IPS-15b (cell line): ENCODE results near the gene FOXP4.

Experiments
- H3K27me3 ChIP-seq: one replicate; pipeline ENCODE4 v1.6.1; 2013; ENCODE audit warnings: low read length; ENCODE audit not compliant: control insufficient read depth, insufficient read depth
- H3K36me3 ChIP-seq: one replicate; pipeline ENCODE4 v1.6.1; 2013; ENCODE audit warnings: low read length; ENCODE audit not compliant: control insufficient read depth, insufficient read depth
- H3K4me1 ChIP-seq: one replicate; pipeline ENCODE4 v1.6.1; 2013; ENCODE audit warnings: mild to moderate bottlenecking, low read length; ENCODE audit not compliant: control insufficient read depth, insufficient read depth
- H3K4me3 ChIP-seq: one replicate; pipeline ENCODE4 v1.5.1; 2013; ENCODE audit warnings: low read depth, low read length
- H3K9ac ChIP-seq: one replicate; pipeline ENCODE4 v1.6.1; 2013; ENCODE audit warnings: low read depth, mild to moderate bottlenecking, low read length
- H3K9me3 ChIP-seq: one replicate; pipeline ENCODE4 v1.6.1; 2013; ENCODE audit warnings: mild to moderate bottlenecking, low read length; ENCODE audit not compliant: control insufficient read depth, insufficient read depth

FOXP4 gene

DNA sequence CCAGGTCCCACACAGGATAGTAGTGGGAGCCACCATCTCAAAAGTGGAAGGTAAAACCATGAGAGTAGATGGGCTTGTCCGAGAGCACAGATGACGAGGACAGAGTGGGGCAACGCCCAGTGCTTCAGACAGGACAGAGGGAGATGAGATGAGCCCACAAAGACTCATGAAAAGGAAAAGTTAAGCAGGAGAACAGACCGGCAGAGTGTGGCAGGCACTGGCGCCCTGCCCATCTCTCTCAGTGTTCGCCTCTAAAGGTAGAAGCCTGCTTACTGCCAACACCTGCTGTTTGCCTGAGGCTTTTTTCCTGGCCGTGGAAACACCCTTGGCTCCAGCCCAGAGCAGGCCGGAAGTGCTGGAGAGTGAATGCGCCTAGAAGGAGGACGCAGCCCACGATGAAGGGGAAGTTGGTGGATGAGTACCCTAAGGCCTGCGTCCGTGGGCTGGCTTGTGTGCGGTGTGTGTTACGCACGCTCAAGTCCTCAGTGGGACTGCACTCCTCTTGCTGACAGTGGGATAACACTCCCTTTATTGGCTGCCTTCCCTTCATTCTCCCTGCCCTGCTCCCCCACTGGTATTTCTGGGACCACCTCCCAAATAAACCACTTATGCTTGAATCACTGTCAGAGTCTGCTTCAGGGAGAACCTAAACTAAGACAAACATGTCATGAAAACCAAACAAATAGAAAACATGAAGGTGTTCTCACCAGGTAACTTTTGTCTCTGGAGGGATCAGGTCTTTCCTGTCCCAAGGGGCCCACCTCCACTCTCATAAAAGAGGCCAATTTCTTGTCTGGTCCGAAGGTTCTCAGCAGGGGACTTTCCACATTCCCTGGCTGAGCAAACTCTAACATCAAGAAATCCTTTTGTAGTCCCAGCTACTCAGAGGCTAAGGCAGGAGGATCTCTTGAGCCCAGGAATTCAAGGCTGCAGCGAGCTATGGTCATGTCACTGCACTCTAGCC is 9.1 kb upstream of the FOXP4 start:
- H3K27me3 ChIP-seq = peaks cover 58% of the 10 kb centered on the region
- no peaks in the 10 kb centered on the region for H3K4me1 ChIP-seq
- H3K9ac ChIP-seq = no peak overlapping the region
- H3K4me3 ChIP-seq = no peak overlapping the region
- no peaks in the 10 kb centered on the region for H3K36me3 ChIP-seq
- no peaks in the 10 kb centered on the region for H3K9me3 ChIP-seq

DNA sequence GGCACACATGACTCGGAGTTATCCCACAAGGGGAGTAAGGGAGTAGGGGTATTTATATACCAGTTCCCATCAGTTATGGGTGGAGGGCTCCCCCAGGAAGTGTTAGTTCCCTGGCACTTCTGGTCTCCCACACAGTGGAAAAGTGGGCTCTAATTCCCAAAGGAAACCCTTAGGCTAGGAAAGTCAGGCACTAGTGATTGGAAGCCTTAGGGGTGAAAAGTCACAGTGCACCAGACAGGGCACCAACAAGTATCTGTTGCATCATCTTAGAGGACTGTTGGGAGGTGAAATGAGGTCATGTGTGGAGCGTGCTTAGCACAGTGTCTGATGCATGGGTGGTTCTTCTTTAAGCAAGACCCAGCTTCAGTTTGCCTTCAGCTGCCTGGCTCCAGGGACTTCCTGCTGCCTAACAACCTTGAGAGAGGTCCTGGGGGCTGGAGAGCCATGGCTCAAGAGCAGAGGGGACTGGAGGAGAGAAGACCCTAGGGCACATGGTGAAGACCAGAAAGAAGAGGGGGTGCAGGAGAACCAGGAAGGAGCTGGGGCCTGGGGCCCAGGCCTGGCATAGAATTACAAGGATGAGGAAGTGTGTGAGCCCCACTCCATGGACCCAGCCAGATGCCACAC is 7.5 kb upstream of the FOXP4 start:
- no peak overlapping the region for H3K4me3 ChIP-seq
- H3K4me1 ChIP-seq = no peaks in the 10 kb centered on the region
- H3K27me3 ChIP-seq = peaks cover 67% of the 10 kb centered on the region
- no peaks in the 10 kb centered on the region for H3K9me3 ChIP-seq
- no peak overlapping the region for H3K9ac ChIP-seq
- no peaks in the 10 kb centered on the region for H3K36me3 ChIP-seq

DNA sequence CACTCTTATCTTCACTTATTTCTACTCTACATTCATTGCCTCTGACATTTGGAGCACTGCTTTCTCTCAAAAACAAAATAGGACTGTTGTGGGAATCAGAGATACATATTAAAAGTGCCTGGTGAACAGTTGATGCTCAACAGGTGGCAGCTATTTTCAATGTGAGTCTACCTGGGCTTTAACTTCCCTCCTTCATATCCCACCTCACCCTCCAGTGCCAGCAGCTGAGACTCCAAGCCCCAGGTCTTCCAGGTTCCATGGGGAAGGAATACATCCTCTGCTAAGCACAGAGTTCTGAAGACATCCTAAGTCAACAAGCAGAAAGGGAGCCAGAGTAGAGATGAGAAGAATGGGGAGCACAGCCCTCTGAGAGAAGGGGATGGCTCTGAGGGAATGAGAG is 7.0 kb upstream of the FOXP4 start:
- Histone ChIP-seq H3K9ac (no peak overlapping the region), H3K27me3 (peaks cover 73% of the 10 kb centered on the region), H3K9me3 (no peaks in the 10 kb centered on the region), H3K36me3 (no peaks in the 10 kb centered on the region), H3K4me3 (no peak overlapping the region), H3K4me1 (no peaks in the 10 kb centered on the region)

DNA sequence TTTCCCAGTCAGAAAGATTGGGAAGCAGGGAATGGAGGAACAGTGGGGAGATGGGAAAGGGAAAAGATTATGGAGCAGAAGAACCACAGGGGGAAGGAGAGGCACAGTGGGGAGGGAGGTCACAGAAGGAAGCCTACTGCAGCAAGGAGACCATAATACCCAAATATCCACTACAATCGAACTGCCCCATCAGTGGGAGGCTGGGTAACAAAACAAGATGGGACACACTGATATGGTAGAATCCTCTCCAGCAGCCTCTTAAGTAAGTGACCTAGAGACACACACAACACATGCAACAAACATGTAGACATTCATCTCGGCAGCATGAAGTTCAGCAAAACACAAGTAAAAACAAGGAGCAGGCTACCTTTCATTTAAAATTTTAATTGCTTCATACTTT is 4.8 kb upstream of the FOXP4 start:
- H3K27me3 ChIP-seq = peaks cover 73% of the 10 kb centered on the region

DNA sequence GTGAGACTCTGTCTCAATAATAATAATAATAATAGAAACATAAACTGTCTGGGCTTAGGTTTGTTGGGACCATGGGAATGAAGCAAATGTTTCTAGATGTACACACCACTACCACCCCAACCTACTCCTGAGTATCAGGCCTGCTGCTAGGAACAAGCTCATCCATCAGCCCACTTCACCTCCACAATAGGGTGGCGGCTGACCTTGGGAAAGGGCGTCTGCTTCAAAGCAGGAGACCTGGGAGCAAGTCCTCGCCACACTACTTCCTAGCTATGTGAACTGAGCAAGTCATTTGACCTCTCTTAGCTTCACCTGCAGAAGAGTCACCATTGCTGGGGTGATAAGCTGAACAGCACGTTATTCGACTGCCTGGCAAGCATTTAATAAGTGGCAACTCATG is 3.1 kb upstream of the FOXP4 start:
- H3K9me3 ChIP-seq = no peaks in the 10 kb centered on the region
- H3K27me3 ChIP-seq = peaks cover 73% of the 10 kb centered on the region
- H3K4me1 ChIP-seq = peaks cover 7% of the 10 kb centered on the region
- H3K9ac ChIP-seq = no peak overlapping the region
- no peak overlapping the region for H3K4me3 ChIP-seq
- H3K36me3 ChIP-seq = no peaks in the 10 kb centered on the region

More for the DNA sequence above, 4.8 kb upstream of the FOXP4 start:
- Histone ChIP-seq H3K9me3 (no peaks in the 10 kb centered on the region), H3K4me1 (peaks cover 7% of the 10 kb centered on the region), H3K4me3 (no peak overlapping the region), H3K9ac (no peak overlapping the region), H3K36me3 (no peaks in the 10 kb centered on the region)

DNA sequence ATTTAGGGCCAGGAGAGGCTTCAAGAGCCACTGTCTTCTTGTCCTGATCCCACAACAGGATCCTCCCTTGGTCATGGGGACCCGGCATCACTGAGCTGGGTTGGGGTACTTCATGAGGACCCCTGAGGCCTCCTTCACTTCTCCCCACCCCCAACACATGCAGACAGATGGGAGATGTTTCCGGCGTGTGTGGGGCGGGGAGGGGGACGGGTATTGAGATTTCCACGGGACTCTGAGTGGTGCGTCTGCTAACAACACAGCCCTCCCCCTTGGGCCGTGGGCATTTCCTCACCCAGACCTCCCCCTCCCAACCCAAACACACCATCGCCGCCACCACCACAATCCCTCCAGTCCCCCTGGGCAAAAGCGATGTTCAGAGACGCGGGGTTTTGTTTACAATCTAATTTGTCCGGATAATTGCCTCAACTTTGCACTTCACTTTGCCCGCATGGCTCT is 906 bp upstream of the FOXP4 start:
- no peak overlapping the region for H3K9ac ChIP-seq
- H3K4me1 ChIP-seq = peaks cover 22% of the 10 kb centered on the region
- peaks cover 73% of the 10 kb centered on the region for H3K27me3 ChIP-seq
- H3K9me3 ChIP-seq = no peaks in the 10 kb centered on the region
- no peaks in the 10 kb centered on the region for H3K36me3 ChIP-seq
- H3K4me3 ChIP-seq = peak overlapping the region; percentile 80

DNA sequence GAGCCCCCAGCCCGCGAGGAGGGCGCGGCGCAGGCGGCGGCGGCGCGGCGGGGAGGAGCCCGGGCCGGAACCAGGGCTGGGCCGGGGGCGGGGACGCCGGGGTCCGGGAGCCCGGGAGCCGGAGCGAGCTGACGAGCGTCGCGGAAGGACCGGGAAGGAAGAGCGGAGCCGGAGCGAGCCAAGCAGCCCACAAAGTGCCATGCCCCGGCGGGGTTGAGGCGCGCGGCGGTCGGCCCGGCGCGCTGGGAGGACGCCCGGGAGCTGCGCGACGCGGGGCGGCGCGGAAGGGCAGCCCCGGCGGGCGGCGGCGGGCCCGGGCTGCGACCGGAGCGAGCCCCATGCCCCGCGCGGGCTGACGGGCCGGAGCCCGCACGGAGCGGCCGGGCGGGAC is 289 bp downstream of the FOXP4 start:
- Histone ChIP-seq H3K9ac (no peak overlapping the region), H3K27me3 (peaks cover 74% of the 10 kb centered on the region)

DNA sequence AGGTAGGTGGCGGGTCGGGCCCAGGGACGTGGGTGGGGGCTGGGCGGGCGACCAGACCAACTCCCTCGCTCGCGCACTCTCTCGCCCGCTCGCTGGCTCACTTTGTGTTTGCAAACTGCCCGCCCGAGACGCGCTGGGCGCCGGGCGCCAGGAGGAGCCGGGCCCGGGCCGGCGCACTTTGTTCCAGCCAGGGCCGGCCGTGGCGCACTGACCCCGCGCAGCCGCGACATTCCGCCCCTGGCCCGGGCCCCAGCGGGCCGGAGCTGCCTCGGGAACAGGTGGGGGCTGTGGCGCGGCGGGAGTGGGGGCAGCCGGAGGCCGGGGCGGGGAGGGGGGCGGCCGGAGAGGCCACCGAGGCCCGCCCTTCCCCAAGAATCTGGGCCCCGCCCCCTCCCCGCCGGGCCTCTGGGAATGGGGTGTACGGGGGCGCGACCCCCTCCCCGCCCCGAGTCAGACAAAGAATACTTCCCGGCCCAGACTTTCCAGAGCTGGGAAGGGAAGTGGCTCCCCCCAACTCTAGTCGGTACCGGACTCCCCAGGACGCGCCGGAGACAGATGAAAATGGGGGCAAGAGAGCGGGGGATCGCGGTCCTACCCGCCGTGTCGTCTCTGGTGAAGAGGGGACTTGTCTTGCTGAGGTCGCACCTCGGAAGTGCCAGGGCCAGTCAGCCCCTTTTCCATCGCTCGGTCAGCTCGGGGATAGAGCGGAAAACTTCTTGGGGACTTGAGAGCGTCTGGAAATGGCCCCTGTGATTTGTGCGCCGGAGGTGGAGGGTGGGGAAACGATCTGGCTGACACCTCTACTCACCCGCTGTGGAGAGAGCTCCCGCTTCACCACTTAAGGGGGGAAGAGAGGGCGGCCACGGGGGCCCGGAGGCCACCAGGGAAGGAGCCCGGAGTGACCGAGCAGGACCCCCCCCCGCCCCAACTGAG is 951 bp downstream of the FOXP4 start:
- Histone ChIP-seq H3K9me3 (no peaks in the 10 kb centered on the region), H3K4me1 (peaks cover 32% of the 10 kb centered on the region), H3K4me3 (peak overlapping the region; percentile 77), H3K9ac (no peak overlapping the region), H3K27me3 (peaks cover 79% of the 10 kb centered on the region), H3K36me3 (peaks cover 8% of the 10 kb centered on the region)

More for the DNA sequence above, 289 bp downstream of the FOXP4 start:
- no peaks in the 10 kb centered on the region for H3K9me3 ChIP-seq
- peaks cover 28% of the 10 kb centered on the region for H3K4me1 ChIP-seq
- peaks cover 6% of the 10 kb centered on the region for H3K36me3 ChIP-seq
- H3K4me3 ChIP-seq = peak overlapping the region; percentile 77

DNA sequence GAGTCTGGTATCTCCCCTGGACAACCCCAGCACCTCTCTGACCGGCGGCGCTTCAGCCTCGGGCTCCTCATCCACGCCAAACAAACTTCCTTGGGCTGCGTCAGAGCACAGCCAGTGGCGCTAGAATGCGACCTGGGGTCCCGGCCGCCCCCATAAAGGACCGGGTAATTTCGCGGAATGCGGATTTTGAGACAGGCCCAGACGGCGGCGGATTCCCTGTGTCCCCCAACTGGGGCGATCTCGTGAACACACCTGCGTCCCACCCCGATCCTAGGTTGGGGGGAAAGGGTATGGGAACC is 1.6 kb downstream of the FOXP4 start:
- H3K4me1 ChIP-seq = peaks cover 38% of the 10 kb centered on the region
- H3K36me3 ChIP-seq = peaks cover 8% of the 10 kb centered on the region
- H3K9ac ChIP-seq = no peak overlapping the region
- H3K9me3 ChIP-seq = no peaks in the 10 kb centered on the region
- H3K4me3 ChIP-seq = peak overlapping the region; percentile 77
- H3K27me3 ChIP-seq = peaks cover 83% of the 10 kb centered on the region

- Histone ChIP-seq H3K4me1 (peaks cover 41% of the 10 kb centered on the region), H3K27me3 (peaks cover 84% of the 10 kb centered on the region), H3K9ac (no peak overlapping the region), H3K36me3 (peaks cover 8% of the 10 kb centered on the region), H3K4me3 (peak overlapping the region; percentile 77), H3K9me3 (no peaks in the 10 kb centered on the region)
Measured at GRCh38 chr6:41548098-41548840, 2.1 kb downstream of the FOXP4 start.
